ENCODE data around the gene MKX. TPM values are rescaled to one million over a fixed set of nuclear protein-coding genes. Genes with fewer than 3 reads are reported as not detected.

MKX gene
- total and polyA plus RNA-seq, 12 donors = 0.09 to 0.53 (median 0.24) TPM; not detected in 2

DNA sequence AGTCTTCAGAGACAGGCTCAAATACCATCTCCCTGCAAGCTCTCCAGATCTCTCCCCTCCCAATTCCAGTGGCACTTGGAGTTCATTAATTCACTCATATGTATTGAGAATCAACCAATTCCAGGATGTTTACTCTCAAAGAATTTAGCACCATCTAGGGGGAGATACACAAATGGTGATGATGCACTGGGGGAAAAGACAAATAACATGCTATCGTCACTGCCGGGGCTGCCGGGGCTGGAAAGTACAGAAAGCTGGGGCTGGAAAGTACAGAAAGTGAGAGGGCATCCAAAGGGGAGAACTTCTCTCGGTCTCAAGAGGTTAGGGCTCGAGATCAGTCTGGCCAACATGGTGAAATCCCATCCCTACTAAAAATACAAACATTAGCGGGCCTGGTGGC lies 118.7 kb downstream of the MKX start:
- no peaks in the 10 kb centered on the region for H3K36me3 ChIP-seq
- H3K4me3 ChIP-seq = no peak overlapping the region
- TF ChIP-seq, protein P1, sequence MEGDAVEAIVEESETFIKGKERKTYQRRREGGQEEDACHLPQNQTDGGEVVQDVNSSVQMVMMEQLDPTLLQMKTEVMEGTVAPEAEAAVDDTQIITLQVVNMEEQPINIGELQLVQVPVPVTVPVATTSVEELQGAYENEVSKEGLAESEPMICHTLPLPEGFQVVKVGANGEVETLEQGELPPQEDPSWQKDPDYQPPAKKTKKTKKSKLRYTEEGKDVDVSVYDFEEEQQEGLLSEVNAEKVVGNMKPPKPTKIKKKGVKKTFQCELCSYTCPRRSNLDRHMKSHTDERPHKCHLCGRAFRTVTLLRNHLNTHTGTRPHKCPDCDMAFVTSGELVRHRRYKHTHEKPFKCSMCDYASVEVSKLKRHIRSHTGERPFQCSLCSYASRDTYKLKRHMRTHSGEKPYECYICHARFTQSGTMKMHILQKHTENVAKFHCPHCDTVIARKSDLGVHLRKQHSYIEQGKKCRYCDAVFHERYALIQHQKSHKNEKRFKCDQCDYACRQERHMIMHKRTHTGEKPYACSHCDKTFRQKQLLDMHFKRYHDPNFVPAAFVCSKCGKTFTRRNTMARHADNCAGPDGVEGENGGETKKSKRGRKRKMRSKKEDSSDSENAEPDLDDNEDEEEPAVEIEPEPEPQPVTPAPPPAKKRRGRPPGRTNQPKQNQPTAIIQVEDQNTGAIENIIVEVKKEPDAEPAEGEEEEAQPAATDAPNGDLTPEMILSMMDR (IDR thresholded peaks at IDR 0.05) = no peak
- no peaks in the 10 kb centered on the region for H3K9me3 ChIP-seq
- H3K4me1 ChIP-seq = peaks cover 0 to 2% (median 0%) of the 10 kb centered on the region in 9 donors
- DNase-seq (no peak), ATAC-seq (peak in 3 of 8 donors; percentile 18 to 78 (median 34))
- H3K27me3 ChIP-seq = peaks cover 0 to 11% (median 6%) of the 10 kb centered on the region in 7 donors
- intact Hi-C loops (cut with DNase I) = no loop called here
- WGBS, 2 donors = 56 to 62% methylated on average over 6 of the region's 6 CpGs
- H3K27ac ChIP-seq = no peak overlapping the region

DNA sequence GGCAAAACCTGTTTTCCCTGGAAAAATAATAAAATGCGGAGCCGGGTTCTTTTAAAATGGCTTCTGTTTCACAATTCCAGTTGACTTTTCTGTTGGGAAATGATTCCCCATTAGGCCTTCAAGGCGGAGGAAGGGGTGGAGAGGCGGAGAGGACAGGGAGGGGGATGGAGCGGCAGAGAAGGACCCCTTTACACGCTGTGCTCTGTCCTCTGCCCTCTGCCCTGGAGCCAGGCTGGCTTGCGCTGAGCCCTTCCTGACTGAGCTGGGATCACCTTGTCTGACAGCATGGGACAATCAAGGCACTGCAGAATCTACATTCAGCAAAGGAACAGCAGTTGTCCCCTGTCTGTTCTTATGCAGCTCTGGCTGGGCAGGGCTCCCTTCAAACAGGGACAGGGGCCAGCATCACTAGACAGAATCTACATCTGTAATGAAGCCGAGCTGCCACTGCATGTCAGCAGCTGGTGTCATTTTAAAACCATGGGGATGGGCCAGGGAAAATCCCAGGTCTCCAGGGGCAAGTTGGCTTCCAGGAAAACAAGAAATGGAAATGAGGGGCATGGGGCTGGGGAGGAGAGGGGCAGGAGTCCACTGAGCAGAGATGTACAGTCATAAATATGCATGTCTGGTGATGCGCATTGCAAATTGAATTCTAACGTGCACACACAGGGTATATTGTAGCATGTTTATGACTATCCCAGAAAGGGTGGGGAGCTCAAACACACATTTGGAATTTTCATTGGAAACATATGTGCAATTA lies 120.0 kb downstream of the MKX start:
- Histone ChIP-seq H3K36me3 (no peaks in the 10 kb centered on the region), H3K4me1 (peaks cover 0 to 2% (median 0%) of the 10 kb centered on the region in 9 donors), H3K27me3 (peaks cover 0 to 11% (median 6%) of the 10 kb centered on the region in 7 donors), H3K4me3 (no peak overlapping the region), H3K9me3 (no peaks in the 10 kb centered on the region), H3K27ac (no peak overlapping the region)
- 72 to 76% methylated on average over 10 of the region's 10 CpGs for WGBS, 2 donors
- DNase-seq = no peak
- TF ChIP-seq, protein P1 (IDR thresholded peaks at IDR 0.05) = no peak
- no peak for ATAC-seq
- intact Hi-C loops (cut with DNase I) = no loop called here

DNA sequence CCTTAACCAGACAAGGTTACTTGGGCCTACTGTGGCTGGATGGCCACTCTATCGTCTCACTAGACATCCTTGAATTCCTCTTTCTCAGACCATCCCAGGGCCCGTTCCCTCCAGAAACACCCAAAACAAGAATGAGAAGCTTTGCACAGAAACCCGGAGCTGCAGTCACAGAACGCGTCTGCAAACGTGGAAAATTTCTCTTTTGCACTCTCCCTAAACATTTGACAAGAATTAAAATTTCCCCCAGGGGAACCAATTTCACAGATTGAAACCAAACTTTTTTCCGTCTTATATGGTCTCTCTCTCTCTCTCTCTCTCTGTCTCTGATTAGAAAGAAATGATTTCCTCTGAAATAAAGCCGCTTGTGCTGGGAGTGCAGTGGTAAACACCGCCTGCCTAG lies 120.7 kb downstream of the MKX start:
- WGBS, 2 donors = 66 to 75% methylated on average over 9 of the region's 9 CpGs
- peaks cover 0 to 7% (median 0%) of the 10 kb centered on the region in 9 donors for H3K4me1 ChIP-seq
- H3K9me3 ChIP-seq = no peaks in the 10 kb centered on the region
- no peak overlapping the region for H3K4me3 ChIP-seq
- no peak overlapping the region for H3K27ac ChIP-seq
- ATAC-seq (no peak), DNase-seq (no peak)
- TF ChIP-seq, protein P1 (IDR thresholded peaks at IDR 0.05) = no peak
- intact Hi-C loops (cut with DNase I) = no loop called here
- peaks cover 0 to 11% (median 6%) of the 10 kb centered on the region in 7 donors for H3K27me3 ChIP-seq
- H3K36me3 ChIP-seq = no peaks in the 10 kb centered on the region

Other genes starting within 250 kb of the MKX start
- 100 to 1,000 TPM; 115 to 157 (median 139) TPM for gene RAB18, start 241.5 kb downstream of the MKX start, total RNA-seq
- gene RAB18, start 241.5 kb downstream of the MKX start, polyA plus RNA-seq = 10 to 100 TPM; 19.3 to 44.4 TPM